Measurements from ENCODE around the gene SMNDC1. TPM values are rescaled to one million over a fixed set of nuclear protein-coding genes. Genes with fewer than 3 reads are reported as not detected.
"Not testable (repeated sequence)": the region's sequence is repeated elsewhere in the genome, so short reads cannot be mapped to it uniquely, and the experiment has no call there.

Gene SMNDC1
- polyA plus RNA-seq, 1 experiment = 26.4 TPM

GRCh38 chr10:110259317-110259716 is 45.4 kb downstream of the SMNDC1 start:
- TF ChIP-seq, protein P1, sequence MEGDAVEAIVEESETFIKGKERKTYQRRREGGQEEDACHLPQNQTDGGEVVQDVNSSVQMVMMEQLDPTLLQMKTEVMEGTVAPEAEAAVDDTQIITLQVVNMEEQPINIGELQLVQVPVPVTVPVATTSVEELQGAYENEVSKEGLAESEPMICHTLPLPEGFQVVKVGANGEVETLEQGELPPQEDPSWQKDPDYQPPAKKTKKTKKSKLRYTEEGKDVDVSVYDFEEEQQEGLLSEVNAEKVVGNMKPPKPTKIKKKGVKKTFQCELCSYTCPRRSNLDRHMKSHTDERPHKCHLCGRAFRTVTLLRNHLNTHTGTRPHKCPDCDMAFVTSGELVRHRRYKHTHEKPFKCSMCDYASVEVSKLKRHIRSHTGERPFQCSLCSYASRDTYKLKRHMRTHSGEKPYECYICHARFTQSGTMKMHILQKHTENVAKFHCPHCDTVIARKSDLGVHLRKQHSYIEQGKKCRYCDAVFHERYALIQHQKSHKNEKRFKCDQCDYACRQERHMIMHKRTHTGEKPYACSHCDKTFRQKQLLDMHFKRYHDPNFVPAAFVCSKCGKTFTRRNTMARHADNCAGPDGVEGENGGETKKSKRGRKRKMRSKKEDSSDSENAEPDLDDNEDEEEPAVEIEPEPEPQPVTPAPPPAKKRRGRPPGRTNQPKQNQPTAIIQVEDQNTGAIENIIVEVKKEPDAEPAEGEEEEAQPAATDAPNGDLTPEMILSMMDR (IDR thresholded peaks at IDR 0.05; ENCODE audit: low read depth, low read length) = no peak
- Histone ChIP-seq H3K9me3 (ENCODE audit: control insufficient read depth, insufficient read depth, low read length) (no peaks in the 10 kb centered on the region), H3K27ac (ENCODE audit: low read depth, low read length) (no peak overlapping the region), H3K4me3 (ENCODE audit: low read depth, low read length) (no peak overlapping the region), H3K27me3 (ENCODE audit: control insufficient read depth, insufficient read depth, low read length) (no peaks in the 10 kb centered on the region)
- ChIA-PET CTCF (interaction anchor here (0.8 kb wide), 1 partner anchor 19 kb away, joined by 4 read pairs; no protein-coding TSS in a partner anchor), POLR2A (no interaction called here)
- DNase-seq (ENCODE audit: low read depth, low spot score) = no peak

DNA sequence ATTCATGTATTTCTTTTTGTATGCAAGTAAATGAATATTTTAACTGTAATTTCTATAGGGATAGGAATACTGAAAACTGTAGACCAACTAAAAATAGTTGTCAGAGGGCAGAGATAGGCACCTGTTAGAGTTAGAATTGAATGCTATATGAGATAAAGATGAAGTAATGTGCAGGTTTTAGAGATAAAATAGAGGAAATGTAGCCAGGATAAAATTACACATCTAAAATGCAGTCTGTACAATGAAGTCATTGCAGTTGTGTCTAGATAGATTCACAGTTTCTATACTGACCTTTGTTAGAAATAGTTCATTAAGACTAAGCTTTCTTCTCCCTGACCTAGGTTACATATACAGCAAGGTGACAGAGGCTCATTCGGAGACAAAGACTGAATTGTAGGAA is 46.2 kb downstream of the SMNDC1 start:
- no peak for DNase-seq (ENCODE audit: low read depth, low spot score)
- Histone ChIP-seq H3K4me3 (ENCODE audit: low read depth, low read length) (no peak overlapping the region), H3K9me3 (ENCODE audit: control insufficient read depth, insufficient read depth, low read length) (no peaks in the 10 kb centered on the region), H3K27me3 (ENCODE audit: control insufficient read depth, insufficient read depth, low read length) (no peaks in the 10 kb centered on the region), H3K27ac (ENCODE audit: low read depth, low read length) (no peak overlapping the region)
- ChIA-PET CTCF (interaction anchor here (1.0 to 1.4 kb wide), 2 partner anchors 20 to 121 kb away, joined by 5 to 6 read pairs; no protein-coding TSS in a partner anchor), POLR2A (interaction anchor here (0.6 kb wide), 1 partner anchor 14 kb away, joined by 4 read pairs; no protein-coding TSS in a partner anchor)
- TF ChIP-seq, protein P1 (IDR thresholded peaks at IDR 0.05; ENCODE audit: low read depth, low read length) = no peak

DNA sequence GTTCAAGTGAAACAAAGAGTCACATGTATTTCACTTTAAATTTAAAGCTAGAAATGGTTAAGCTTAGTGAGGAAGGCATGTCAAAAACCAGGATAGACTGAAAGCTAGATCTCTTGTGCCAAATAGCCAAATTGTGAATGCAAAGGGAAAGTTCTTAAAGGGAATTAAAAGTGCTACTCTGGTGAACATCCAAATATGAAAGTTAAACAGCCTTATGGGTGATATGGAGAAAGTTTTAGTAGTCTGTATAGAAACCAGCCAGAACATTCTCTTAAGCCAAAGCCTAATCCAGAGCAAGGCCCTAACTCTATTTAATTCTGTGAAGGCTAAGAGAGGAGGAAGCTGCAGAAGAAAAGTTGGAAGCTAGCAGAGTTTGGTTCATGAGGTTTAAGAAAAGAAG is 50.3 kb downstream of the SMNDC1 start:
- DNase-seq (ENCODE audit: low read depth, low spot score) = no peak
- Histone ChIP-seq H3K27ac (ENCODE audit: low read depth, low read length) (no peak overlapping the region), H3K4me3 (ENCODE audit: low read depth, low read length) (no peak overlapping the region), H3K9me3 (ENCODE audit: control insufficient read depth, insufficient read depth, low read length) (no peaks in the 10 kb centered on the region), H3K27me3 (ENCODE audit: control insufficient read depth, insufficient read depth, low read length) (no peaks in the 10 kb centered on the region)
- CTCF ChIA-PET = no interaction called here
- TF ChIP-seq, protein P1 (IDR thresholded peaks at IDR 0.05; ENCODE audit: low read depth, low read length) = no peak
- POLR2A ChIA-PET = no interaction called here

GRCh38 chr10:110252151-110252550 is 52.6 kb downstream of the SMNDC1 start:
- TF ChIP-seq, protein P1 (IDR thresholded peaks at IDR 0.05; ENCODE audit: low read depth, low read length) = no peak
- Histone ChIP-seq H3K4me3 (ENCODE audit: low read depth, low read length) (no peak overlapping the region), H3K27me3 (ENCODE audit: control insufficient read depth, insufficient read depth, low read length) (no peaks in the 10 kb centered on the region), H3K27ac (ENCODE audit: low read depth, low read length) (no peak overlapping the region), H3K9me3 (ENCODE audit: control insufficient read depth, insufficient read depth, low read length) (no peaks in the 10 kb centered on the region)
- CTCF ChIA-PET = interaction anchor here (1.0 kb wide), 1 partner anchor 21 kb away, joined by 3 read pairs; no protein-coding TSS in a partner anchor
- POLR2A ChIA-PET = no interaction called here
- no peak for DNase-seq (ENCODE audit: low read depth, low spot score)

DNA sequence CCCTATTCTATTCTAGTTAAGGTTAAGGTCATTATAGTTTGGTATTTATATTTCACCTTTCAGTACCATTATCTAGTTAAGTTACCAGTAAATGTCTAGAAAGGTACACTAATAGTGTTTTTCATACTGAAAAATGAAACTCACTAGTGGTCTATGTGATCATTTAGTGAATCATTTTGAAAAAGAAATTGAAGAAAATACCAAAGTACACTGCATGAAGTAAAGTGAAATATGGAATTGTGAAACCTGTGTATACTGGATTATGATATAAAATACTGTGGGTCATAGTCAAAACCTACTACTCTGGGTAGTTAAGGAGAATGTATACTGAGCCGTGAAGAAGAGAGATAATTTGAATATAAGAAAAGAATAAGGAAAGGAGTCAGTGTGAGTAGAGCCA is 53.3 kb downstream of the SMNDC1 start:
- not testable (repeated sequence) for DNase-seq (ENCODE audit: low read depth, low spot score); H3K4me3 ChIP-seq (ENCODE audit: low read depth, low read length); H3K27ac ChIP-seq (ENCODE audit: low read depth, low read length); H3K9me3 ChIP-seq (ENCODE audit: control insufficient read depth, insufficient read depth, low read length); H3K27me3 ChIP-seq (ENCODE audit: control insufficient read depth, insufficient read depth, low read length)
- ChIA-PET POLR2A (interaction anchor here (0.7 kb wide), 1 partner anchor 42 kb away, joined by 7 read pairs; no protein-coding TSS in a partner anchor), CTCF (interaction anchor here (0.9 kb wide), 1 partner anchor 16 kb away, joined by 9 read pairs; no protein-coding TSS in a partner anchor)

GRCh38 chr10:110249489-110249888 is 55.2 kb downstream of the SMNDC1 start:
- POLR2A ChIA-PET; H3K27me3 ChIP-seq (ENCODE audit: control insufficient read depth, insufficient read depth, low read length); H3K4me3 ChIP-seq (ENCODE audit: low read depth, low read length); H3K27ac ChIP-seq (ENCODE audit: low read depth, low read length); H3K9me3 ChIP-seq (ENCODE audit: control insufficient read depth, insufficient read depth, low read length); DNase-seq (ENCODE audit: low read depth, low spot score): not testable (repeated sequence)
- CTCF ChIA-PET = interaction anchor here (0.6 kb wide), 1 partner anchor 111 kb away, joined by 3 read pairs; no protein-coding TSS in a partner anchor

DNA sequence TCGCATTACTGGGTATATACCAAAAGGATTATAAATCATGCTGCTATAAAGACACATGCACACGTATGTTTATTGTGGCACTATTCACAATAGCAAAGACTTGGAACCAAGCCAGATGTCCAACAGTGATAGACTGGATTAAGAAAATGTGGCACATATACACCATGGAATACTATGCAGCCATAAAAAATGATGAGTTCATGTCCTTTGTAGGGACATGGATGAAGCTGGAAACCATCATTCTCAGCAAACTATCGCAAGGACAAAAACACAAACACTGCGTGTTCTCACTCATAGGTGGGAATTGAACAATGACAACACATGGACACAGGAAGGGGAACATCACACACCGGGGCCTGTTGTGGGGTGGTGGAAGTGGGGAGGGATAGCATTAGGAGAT is 56.9 kb downstream of the SMNDC1 start:
- DNase-seq (ENCODE audit: low read depth, low spot score); H3K4me3 ChIP-seq (ENCODE audit: low read depth, low read length); H3K27ac ChIP-seq (ENCODE audit: low read depth, low read length); CTCF ChIA-PET; POLR2A ChIA-PET; H3K27me3 ChIP-seq (ENCODE audit: control insufficient read depth, insufficient read depth, low read length); H3K9me3 ChIP-seq (ENCODE audit: control insufficient read depth, insufficient read depth, low read length): not testable (repeated sequence)
